Colonic mucosa (tissue), 4 donors: ENCODE measurements around the gene XRCC3. TPM values are rescaled to one million over a fixed set of nuclear protein-coding genes. Genes with fewer than 3 reads are reported as not detected.

Experiments used
- DNase-seq: peaks from one replicate; pipeline ENCODE4 v3.0.0-alpha.2; 2020
- H3K27ac ChIP-seq: fragments of 200-600 bp; one replicate; pipeline ENCODE4 v1.8.0; 2021
- H3K27me3 ChIP-seq: fragments of 200-600 bp; one replicate; pipeline ENCODE4 v1.8.0; 2021
- H3K36me3 ChIP-seq: fragments of 200-600 bp; one replicate; pipeline ENCODE4 v1.8.0; 2021
- H3K4me1 ChIP-seq: fragments of 200-600 bp; one replicate; pipeline ENCODE4 v1.8.0; 2021; ENCODE audit warnings: mild to moderate bottlenecking
- H3K4me3 ChIP-seq: fragments of 200-600 bp; one replicate; pipeline ENCODE4 v1.8.0; 2021
- H3K9ac ChIP-seq, 2 donors: one replicate each; pipeline ENCODE4 v1.7.0; 2013; ENCODE audit warnings: control low read depth in 2 of 2, low read depth in 2 of 2, low read length in 2 of 2
- H3K9me3 ChIP-seq: fragments of 200-600 bp; one replicate; pipeline ENCODE4 v1.8.0; 2021
- intact Hi-C: fragments of 100-400 bp; cut with DNase I; formaldehyde crosslinking; loops from one replicate; pipeline ENCODE4 v1.14.1; 2022
- total RNA-seq, 2 donors: library from RNA; stranded (reverse); fragmentation: NEBNext Ultra II Directional in 1 of 2; extraction: Animal tissue kit (Norgen Biotek cat#: 25700) in 1 of 2; gene quantifications; one replicate each; pipeline ENCODE4 v1.2.1, GENCODE V29; 2021
- TF ChIP-seq, protein P1 (sequence below): fragments of 200-600 bp; IDR thresholded peaks from one replicate; pipeline ENCODE4 v1.8.0; 2022; ENCODE audit warnings: antibody characterized with exemption, mild to moderate bottlenecking
- donor health status: healthy.
- donor health status: DM: no; HTN: no; CAD: no.
- donor health status: DM: no; HTN: no; CAD: no.

XRCC3 gene
- total RNA-seq, 2 donors from 2014 or later, result 8.3 to 70.0 TPM

DNA sequence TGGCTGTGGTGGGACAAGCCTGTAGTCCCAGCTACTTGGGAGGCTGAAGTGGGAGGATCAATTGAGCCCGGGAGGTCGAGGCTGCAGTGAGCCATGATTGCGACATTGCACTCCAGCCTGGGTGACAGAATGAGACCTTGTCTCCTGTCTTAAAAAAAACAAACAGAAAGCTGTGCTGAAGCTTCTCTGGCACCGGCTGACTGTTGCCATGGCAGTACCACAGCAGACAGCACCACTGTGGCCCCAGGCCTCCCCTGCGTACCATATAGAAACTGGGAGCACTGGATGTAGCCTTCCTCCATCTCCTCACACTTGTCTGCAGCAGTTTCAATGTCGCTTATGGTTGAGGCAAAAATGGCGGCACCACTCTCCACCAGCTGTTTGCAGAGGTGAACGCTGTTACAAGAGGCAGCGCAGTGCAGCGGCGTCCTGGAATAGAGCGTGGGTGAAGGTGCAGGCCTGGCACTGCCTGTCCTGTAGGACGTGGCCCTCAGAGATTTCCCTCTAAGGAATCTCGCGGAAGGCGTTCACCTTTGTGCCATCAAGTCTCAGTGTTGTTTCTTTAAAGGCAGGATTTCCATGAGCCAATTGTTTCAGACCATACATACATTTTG, 22.3 kb upstream of the XRCC3 start:
- no peaks in the 10 kb centered on the region for H3K9me3 ChIP-seq
- H3K27me3 ChIP-seq, result no peaks in the 10 kb centered on the region
- TF ChIP-seq, protein P1, sequence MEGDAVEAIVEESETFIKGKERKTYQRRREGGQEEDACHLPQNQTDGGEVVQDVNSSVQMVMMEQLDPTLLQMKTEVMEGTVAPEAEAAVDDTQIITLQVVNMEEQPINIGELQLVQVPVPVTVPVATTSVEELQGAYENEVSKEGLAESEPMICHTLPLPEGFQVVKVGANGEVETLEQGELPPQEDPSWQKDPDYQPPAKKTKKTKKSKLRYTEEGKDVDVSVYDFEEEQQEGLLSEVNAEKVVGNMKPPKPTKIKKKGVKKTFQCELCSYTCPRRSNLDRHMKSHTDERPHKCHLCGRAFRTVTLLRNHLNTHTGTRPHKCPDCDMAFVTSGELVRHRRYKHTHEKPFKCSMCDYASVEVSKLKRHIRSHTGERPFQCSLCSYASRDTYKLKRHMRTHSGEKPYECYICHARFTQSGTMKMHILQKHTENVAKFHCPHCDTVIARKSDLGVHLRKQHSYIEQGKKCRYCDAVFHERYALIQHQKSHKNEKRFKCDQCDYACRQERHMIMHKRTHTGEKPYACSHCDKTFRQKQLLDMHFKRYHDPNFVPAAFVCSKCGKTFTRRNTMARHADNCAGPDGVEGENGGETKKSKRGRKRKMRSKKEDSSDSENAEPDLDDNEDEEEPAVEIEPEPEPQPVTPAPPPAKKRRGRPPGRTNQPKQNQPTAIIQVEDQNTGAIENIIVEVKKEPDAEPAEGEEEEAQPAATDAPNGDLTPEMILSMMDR, result no peak
- H3K36me3 ChIP-seq, result peaks cover 4% of the 10 kb centered on the region
- H3K27ac ChIP-seq, result no peak overlapping the region
- no peak overlapping the region for H3K4me3 ChIP-seq
- peak overlapping the region in 1 of 2 donors; percentile 12 for H3K9ac ChIP-seq
- no peak for DNase-seq
- intact Hi-C loops, result no loop called here
- H3K4me1 ChIP-seq, result no peaks in the 10 kb centered on the region

DNA sequence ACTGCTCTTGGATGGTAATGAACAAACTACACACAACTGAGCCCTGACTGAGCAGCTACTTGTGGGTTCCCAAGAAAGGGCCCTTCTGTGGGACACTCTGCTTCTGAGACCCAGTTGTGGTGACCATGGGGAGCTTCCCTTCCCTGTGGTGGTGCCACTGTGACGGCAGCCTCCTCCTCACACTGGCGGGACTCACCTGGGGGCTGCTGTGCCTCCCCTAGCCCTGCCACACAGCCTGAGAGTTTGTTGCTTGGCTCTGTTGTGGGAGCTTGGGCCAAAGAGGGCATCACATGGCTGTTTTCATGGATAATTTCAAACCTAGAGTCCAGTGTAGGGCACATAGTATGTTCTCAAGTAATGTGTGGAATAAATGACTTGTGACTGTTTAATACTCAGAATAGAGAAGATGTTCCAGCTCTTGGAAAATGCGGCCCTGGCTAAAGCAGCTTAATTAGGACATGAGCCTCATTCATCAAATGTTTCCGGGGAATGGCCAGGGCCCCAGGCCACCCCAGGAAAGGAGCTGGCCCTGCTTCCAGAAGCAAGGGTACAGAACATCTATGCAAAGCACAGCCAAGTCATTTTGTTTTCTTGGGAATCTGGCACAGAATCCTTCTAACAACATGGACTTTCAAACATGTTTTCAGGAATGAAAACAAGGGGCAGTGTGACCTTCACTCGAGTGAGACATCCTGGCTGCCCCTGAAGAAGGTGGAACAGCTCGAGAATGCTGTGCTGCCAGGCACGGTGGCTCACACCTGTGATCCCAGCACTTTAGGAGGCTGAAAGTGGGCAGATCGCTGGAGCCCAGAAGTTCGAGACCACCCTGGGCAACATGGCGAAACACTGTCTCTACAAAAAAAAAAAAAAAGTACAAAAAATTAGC, 21.5 kb upstream of the XRCC3 start:
- no peak for DNase-seq
- no peaks in the 10 kb centered on the region for H3K4me1 ChIP-seq

DNA sequence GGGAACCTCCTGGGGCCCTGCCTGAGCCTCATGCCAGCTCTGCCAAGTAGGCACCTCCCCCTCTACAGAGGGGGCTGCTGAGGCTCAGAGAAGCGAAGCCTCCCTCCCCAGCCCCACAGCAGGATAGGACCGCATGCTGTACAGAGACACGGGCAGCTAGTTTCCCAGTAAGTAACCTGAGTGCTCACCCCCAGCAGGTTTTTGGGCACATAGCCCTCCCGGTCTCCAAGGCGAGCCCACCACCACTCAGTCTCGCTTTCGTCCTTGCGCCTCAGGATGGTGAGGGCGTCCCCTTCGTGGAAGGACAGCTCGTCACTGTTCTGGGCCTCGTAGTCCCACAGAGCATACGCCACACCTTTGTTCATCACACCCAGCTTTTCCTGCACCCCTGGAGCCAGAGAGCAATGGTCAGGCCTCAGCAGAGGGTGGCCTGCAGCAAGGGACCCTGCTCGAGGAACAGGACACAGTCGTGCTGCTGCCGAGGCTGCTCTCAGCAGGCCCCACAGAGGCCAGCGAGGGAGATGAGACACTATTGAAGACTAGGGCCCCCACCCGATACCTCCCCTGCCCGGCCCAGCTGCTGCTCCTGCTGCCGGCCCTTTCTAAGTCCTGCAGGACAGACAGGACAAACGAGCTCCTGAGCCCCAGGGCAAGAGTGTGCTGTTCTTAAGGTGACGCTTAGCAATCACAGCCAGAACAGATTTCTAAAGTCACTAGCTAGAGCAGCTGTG, 20.7 kb upstream of the XRCC3 start:
- DNase-seq, result no peak
- intact Hi-C loops, result no loop called here
- Histone ChIP-seq H3K27me3 (no peaks in the 10 kb centered on the region), H3K4me3 (no peak overlapping the region), H3K9ac (no peak overlapping the region), H3K4me1 (no peaks in the 10 kb centered on the region), H3K36me3 (peaks cover 12% of the 10 kb centered on the region), H3K27ac (no peak overlapping the region), H3K9me3 (no peaks in the 10 kb centered on the region)
- TF ChIP-seq, protein P1, result no peak

More for the DNA sequence above, 21.5 kb upstream of the XRCC3 start:
- no peak overlapping the region for H3K27ac ChIP-seq
- TF ChIP-seq, protein P1, result no peak
- intact Hi-C loops, result no loop called here
- no peaks in the 10 kb centered on the region for H3K9me3 ChIP-seq
- H3K36me3 ChIP-seq, result peaks cover 11% of the 10 kb centered on the region
- no peak overlapping the region for H3K4me3 ChIP-seq
- H3K27me3 ChIP-seq, result no peaks in the 10 kb centered on the region
- H3K9ac ChIP-seq, result no peak overlapping the region

DNA sequence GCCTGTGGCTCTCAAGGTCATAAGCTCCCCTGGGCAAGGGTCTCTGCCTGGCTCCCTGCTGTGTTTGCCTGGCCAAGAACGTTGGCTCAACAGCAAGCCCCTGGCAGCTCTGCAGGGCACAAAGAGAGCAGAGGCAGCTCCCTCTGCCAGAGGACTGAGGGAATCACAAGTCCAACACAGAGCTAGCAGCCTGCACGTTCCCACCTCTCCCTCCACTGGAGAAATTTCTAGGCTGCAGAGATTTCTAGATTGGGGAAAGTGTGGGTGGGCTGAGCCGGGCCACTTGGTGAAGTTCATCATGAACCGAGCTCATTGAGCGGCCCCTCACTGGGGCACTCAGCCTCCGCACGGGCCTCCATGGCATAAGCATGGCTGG, 20.2 kb upstream of the XRCC3 start:
- H3K9me3 ChIP-seq, result no peaks in the 10 kb centered on the region
- H3K9ac ChIP-seq, result no peak overlapping the region
- no peak overlapping the region for H3K4me3 ChIP-seq
- H3K36me3 ChIP-seq, result peaks cover 12% of the 10 kb centered on the region
- TF ChIP-seq, protein P1, result no peak
- H3K27ac ChIP-seq, result no peak overlapping the region
- no peaks in the 10 kb centered on the region for H3K4me1 ChIP-seq
- DNase-seq, result no peak
- H3K27me3 ChIP-seq, result no peaks in the 10 kb centered on the region
- intact Hi-C loops, result no loop called here

DNA sequence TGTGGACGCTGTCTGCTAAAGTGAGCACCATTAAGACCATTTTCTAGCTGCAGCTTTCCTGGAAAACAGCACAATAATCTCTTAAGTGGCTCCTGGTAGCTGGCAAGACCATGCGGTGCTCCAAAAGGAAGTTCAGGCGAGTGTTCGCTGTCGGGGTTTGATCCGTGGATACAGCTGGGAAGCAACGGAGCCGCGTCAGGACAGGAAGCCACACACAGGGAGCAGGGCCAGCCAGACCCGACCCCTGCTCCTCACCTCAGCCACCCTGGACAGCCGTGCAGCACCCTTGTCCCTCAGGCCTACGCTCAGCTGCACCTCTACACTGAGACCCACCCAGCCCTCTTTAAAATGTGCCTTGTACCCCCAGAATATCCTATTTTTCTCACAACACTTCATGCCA, 19.8 kb upstream of the XRCC3 start:
- H3K4me1 ChIP-seq, result no peaks in the 10 kb centered on the region
- intact Hi-C loops, result no loop called here
- no peak overlapping the region for H3K4me3 ChIP-seq
- H3K9me3 ChIP-seq, result no peaks in the 10 kb centered on the region
- H3K36me3 ChIP-seq, result peaks cover 12% of the 10 kb centered on the region
- no peak for DNase-seq
- H3K9ac ChIP-seq, result no peak overlapping the region
- TF ChIP-seq, protein P1, result no peak
- H3K27ac ChIP-seq, result no peak overlapping the region
- H3K27me3 ChIP-seq, result no peaks in the 10 kb centered on the region
